ENCODE data around the gene PGLYRP1. TPM values are rescaled to one million over a fixed set of nuclear protein-coding genes. Genes with fewer than 3 reads are reported as not detected.

Gene PGLYRP1
- total RNA-seq, 1 experiment from 2014 or later = not detected

DNA sequence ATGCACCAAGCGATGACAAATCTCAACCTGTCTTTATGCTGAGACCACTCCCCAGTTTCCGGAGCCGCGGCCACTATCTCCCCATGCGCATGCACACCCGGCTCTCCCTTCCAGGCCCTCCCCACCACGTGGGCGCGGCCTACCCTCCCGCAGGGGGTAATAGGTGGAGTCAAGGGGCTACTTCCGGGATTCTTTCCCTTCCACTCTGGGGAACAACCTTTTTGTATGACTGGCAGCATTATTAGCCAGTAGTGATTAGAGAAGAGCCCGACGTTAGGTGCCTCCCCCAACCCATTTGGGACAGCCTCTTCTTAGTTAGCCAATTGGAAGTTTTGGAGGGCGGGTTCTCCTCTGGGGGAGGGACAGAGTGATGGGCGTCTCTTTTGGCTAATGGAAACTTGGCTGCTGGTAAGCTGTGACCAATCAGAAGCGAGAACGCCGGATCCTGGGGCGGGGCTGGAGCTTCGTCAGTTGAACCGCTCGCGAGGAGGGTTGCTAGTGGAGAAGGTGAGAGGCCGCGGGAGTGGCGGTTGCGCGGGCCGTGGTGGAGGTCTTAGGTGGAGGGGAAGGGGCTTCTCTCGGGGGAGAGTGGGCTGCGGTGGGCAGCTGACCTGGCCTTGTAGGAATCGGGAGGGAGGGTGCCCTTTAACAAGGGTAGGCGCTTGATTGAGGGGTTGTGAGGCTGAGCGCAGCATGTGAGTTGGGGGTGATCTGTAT is 27.7 kb downstream of the PGLYRP1 start, which contains the start of gene CCDC61 (continued):
- peak; percentile 99 for TF ChIP-seq SP1 (IDR thresholded peaks at IDR 0.05; ENCODE audit: low read depth)
- TF ChIP-seq SIN3A (IDR thresholded peaks at IDR 0.05; ENCODE audit: low read depth) = no peak
- TF ChIP-seq, protein P1, sequence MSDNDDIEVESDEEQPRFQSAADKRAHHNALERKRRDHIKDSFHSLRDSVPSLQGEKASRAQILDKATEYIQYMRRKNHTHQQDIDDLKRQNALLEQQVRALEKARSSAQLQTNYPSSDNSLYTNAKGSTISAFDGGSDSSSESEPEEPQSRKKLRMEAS (IDR thresholded peaks at IDR 0.05) = peak; percentile 86; the same call in 1 of the 2 replicates
- no peak for TF ChIP-seq EZH2phosphoT487 (IDR thresholded peaks at IDR 0.05; ENCODE audit: borderline replicate concordance)

DNA sequence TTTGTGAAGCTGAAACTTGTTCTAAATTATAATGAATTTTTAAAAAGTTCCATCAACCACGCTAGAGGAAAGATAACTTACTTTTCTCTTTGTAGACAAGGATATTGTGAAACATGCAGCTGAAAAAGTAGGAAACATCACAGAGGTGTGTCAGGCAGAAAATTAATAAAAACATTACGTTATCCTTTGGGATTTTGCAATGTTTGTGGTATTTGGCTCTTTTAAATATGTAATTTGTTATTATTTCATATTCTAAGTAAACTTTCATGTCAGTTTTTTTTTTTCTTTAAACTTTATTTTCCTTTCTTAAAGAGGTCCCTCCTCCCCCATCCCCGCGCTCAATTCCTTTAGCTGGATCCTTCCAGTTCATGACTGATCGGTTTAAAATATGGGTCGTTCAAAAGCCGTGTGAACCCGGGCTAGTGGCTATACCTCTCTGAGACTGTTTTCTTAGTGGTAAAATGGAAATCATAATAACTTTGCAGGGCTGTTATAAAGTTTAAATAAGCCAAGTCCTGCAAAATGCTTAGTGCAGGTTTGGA is 28.3 kb downstream of the PGLYRP1 start:
- CTCF ChIA-PET = interaction anchor here (1.0 to 2.5 kb wide), 4 partner anchors 15 to 84 kb away, joined by 3 to 8 read pairs (median 5); no protein-coding TSS in a partner anchor
- TSS peak; percentile 66 for BruUV-seq (replicated peaks)
- Histone ChIP-seq H3K9me2 (ENCODE audit: insufficient read depth) (no peaks in the 10 kb centered on the region), H3K4me2 (ENCODE audit: low read length) (peak overlapping the region; percentile 73), H3K27me3 (ENCODE audit: insufficient read depth, low read length) (no peaks in the 10 kb centered on the region), H3K4me1 (ENCODE audit: control insufficient read depth in 1 of 2, insufficient read depth in 2 of 2, low read length in 2 of 2) (peaks cover 5 to 11% of the 10 kb centered on the region in 2 experiments; a peak in 3 of 4 replicates), H3K9ac (ENCODE audit: low read length) (peak overlapping the region; percentile 34), H4K20me1 (ENCODE audit: insufficient read depth) (no peaks in the 10 kb centered on the region), H3K4me3 (replicated peaks in 1 of 2; ENCODE audit: low read depth in 1 of 2, low read length in 2 of 2) (peak overlapping the region; percentile 55 to 60), H3K9me3 (ENCODE audit: control insufficient read depth in 1 of 2, insufficient read depth in 1 of 2, low read depth in 1 of 2, low read length in 2 of 2) (no peaks in the 10 kb centered on the region), H3K27ac (ENCODE audit: low read depth, low read length) (no peak overlapping the region), H3K36me3 (ENCODE audit: control insufficient read depth in 1 of 2, insufficient read depth in 2 of 2, low read length in 2 of 2) (no peaks in the 10 kb centered on the region), H3K79me2 (ENCODE audit: insufficient read depth, low read length) (peaks cover 16% of the 10 kb centered on the region; the same call in 1 of the 2 replicates), H2AFZ (ENCODE audit: low read depth, low read length, poor library complexity, severe bottlenecking) (peak overlapping the region; percentile 27)
- RAD21 ChIA-PET (ENCODE audit: low non-redundant PET in 1 of 2, low total read pairs in 2 of 2, uncharacterized antibody in 2 of 2, unreplicated experiment in 2 of 2) = interaction anchor here (0.6 to 1.5 kb wide), 3 partner anchors 58 to 278 kb away, joined by 3 to 4 read pairs (median 4); partner anchors contain the start of gene MYPOP (in 1 of the 2)
- POLR2A ChIA-PET = interaction anchor here (0.8 to 1.4 kb wide), 7 partner anchors 10 to 178 kb away, joined by 3 to 6 read pairs (median 5); partner anchors contain the start of genes IRF2BP1 and SYMPK
- intact Hi-C loops (cut with micrococcal nuclease) = no loop called here
- DNase-seq (ENCODE audit: low read depth, low spot score) (no peak), ATAC-seq (peak; percentile 32)
- TF ChIP-seq, protein P2, sequence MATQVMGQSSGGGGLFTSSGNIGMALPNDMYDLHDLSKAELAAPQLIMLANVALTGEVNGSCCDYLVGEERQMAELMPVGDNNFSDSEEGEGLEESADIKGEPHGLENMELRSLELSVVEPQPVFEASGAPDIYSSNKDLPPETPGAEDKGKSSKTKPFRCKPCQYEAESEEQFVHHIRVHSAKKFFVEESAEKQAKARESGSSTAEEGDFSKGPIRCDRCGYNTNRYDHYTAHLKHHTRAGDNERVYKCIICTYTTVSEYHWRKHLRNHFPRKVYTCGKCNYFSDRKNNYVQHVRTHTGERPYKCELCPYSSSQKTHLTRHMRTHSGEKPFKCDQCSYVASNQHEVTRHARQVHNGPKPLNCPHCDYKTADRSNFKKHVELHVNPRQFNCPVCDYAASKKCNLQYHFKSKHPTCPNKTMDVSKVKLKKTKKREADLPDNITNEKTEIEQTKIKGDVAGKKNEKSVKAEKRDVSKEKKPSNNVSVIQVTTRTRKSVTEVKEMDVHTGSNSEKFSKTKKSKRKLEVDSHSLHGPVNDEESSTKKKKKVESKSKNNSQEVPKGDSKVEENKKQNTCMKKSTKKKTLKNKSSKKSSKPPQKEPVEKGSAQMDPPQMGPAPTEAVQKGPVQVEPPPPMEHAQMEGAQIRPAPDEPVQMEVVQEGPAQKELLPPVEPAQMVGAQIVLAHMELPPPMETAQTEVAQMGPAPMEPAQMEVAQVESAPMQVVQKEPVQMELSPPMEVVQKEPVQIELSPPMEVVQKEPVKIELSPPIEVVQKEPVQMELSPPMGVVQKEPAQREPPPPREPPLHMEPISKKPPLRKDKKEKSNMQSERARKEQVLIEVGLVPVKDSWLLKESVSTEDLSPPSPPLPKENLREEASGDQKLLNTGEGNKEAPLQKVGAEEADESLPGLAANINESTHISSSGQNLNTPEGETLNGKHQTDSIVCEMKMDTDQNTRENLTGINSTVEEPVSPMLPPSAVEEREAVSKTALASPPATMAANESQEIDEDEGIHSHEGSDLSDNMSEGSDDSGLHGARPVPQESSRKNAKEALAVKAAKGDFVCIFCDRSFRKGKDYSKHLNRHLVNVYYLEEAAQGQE (IDR thresholded peaks at IDR 0.05; ENCODE audit: low read depth) = no peak
- TF ChIP-seq YY1 (IDR thresholded peaks at IDR 0.05; ENCODE audit: extremely low read depth, insufficient replicate concordance, low read depth, low read length) = no peak
- TF ChIP-seq SIN3A (IDR thresholded peaks at IDR 0.05; ENCODE audit: low read depth) = no peak
- TF ChIP-seq ZFX (IDR thresholded peaks at IDR 0.05) = no peak
- TF ChIP-seq EGR1 (IDR thresholded peaks at IDR 0.05; ENCODE audit: low read depth) = no peak
- TF ChIP-seq TCF7L2 (IDR thresholded peaks at IDR 0.05; ENCODE audit: borderline replicate concordance, extremely low read depth, insufficient read depth, insufficient read length) = no peak
- no peak for TF ChIP-seq SRF (IDR thresholded peaks at IDR 0.05; ENCODE audit: low read depth)
- TF ChIP-seq EZH2 (IDR thresholded peaks at IDR 0.05) = no peak
- TF ChIP-seq CEBPB (IDR thresholded peaks at IDR 0.05; ENCODE audit: low read depth) = no peak
- no peak for TF ChIP-seq ZNF274 (IDR thresholded peaks at IDR 0.05; ENCODE audit: low read depth, low read length)
- TF ChIP-seq JUND (IDR thresholded peaks at IDR 0.05) = no peak
- TF ChIP-seq POLR2A (IDR thresholded peaks at IDR 0.05; ENCODE audit: borderline replicate concordance, extremely low read depth, insufficient read depth, insufficient read length) = no peak
- TF ChIP-seq, protein P1 (IDR thresholded peaks at IDR 0.05) = no peak

All from HCT116 (cell line).